Muscle of leg (tissue), 11 donors: ENCODE results near the gene OR10A2. TPM values are rescaled to one million over a fixed set of nuclear protein-coding genes. Genes with fewer than 3 reads are reported as not detected.

Experiments
- DNase-seq: peaks from one replicate; pipeline ENCODE4 v3.0.0; 2013
- H3K27ac ChIP-seq: one replicate; pipeline ENCODE4 v1.5.1; 2013; ENCODE audit warnings: mild to moderate bottlenecking, low read length, control low read depth
- H3K27me3 ChIP-seq: one replicate; pipeline ENCODE4 v1.6.1; 2013; ENCODE audit warnings: low read length; ENCODE audit not compliant: control insufficient read depth, insufficient read depth
- H3K36me3 ChIP-seq: one replicate; pipeline ENCODE4 v1.6.1; 2013; ENCODE audit warnings: low read length; ENCODE audit not compliant: control insufficient read depth, insufficient read depth
- H3K4me1 ChIP-seq: one replicate; pipeline ENCODE4 v1.6.1; 2013; ENCODE audit warnings: low read length; ENCODE audit not compliant: control insufficient read depth, insufficient read depth
- H3K4me3 ChIP-seq: one replicate; pipeline ENCODE4 v1.5.1; 2013; ENCODE audit warnings: low read length, control low read depth
- H3K9me3 ChIP-seq: replicated peaks from 2 replicates; pipeline ENCODE4 v1.6.1; 2013; ENCODE audit warnings: low read depth, low read length; ENCODE audit not compliant: control insufficient read depth
- WGBS: methylation state at CpG from one replicate; pipeline ENCODE4 v1.1.5; 2013; ENCODE audit warnings: missing lambda C conversion rate; ENCODE audit not compliant: insufficient coverage; 5-methylcytosine and 5-hydroxymethylcytosine counted together
- polyA plus RNA-seq, 8 donors: library from polyadenylated mRNA; unstranded; fragments of 120-200 nt; gene quantifications; one replicate each; pipeline versions ENCODE4 v1.2.1 to v1.2.3, GENCODE V29; 2013; ENCODE audit warnings: inconsistent platforms in 1 of 8, low replicate concordance in 1 of 8; ENCODE audit not compliant: insufficient read length in 8 of 8, insufficient read depth in 1 of 8
- total RNA-seq: library from RNA; stranded (reverse); fragments of 120-200 nt; gene quantifications from one replicate; pipeline ENCODE4 v1.2.4, GENCODE V29; 2013

The OR10A2 gene
- total and polyA plus RNA-seq, 9 donors, result not detected

DNA sequence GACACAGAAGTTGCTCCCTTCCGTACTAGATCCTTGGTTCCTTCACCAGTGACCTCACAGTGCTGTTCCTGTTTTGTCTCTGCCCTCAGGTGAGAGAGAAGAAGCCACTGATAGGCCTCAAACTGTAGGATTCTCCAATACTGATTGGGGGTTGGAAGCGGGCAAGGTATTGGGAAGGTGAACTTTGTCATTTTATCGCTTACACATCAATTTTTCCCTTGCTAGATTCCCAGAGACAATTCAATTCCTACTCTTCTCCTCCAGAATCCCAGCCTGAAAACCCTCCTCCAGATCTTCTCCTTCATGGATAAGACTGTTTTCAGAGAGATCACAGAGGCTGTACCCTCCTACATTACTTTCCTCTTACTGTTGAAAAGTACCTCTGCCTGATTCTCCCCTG, 48.5 kb downstream of the OR10A2 start:
- Histone ChIP-seq H3K4me3 (no peak overlapping the region), H3K36me3 (no peaks in the 10 kb centered on the region), H3K27me3 (no peaks in the 10 kb centered on the region), H3K27ac (no peak overlapping the region), H3K9me3 (no peaks in the 10 kb centered on the region), H3K4me1 (no peaks in the 10 kb centered on the region)
- no peak for DNase-seq
- WGBS, result 80% methylated on average over 1 of the region's 3 CpGs

DNA sequence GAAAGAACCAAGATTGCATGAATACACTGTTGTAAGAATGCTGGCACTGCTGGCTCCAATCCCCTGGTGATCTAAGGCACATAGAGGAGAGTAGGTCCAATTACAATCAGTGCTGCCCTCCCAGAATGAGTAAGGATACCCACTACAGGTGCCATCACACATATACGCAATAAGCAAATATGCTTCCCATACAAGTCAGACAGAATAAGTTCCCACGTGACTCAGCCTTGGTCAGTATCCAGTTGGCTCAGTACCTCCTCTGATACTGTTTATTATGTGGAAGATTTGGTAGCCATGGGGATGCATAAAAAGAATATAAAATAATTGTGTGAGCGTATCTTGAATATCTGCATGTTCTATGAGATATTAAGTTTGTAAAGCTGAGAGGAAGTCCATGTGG, 49.1 kb downstream of the OR10A2 start:
- 60% methylated on average over 1 of the region's 3 CpGs for whole genome bisulfite sequencing
- Histone ChIP-seq H3K4me3 (no peak overlapping the region), H3K27me3 (no peaks in the 10 kb centered on the region), H3K9me3 (no peaks in the 10 kb centered on the region), H3K36me3 (no peaks in the 10 kb centered on the region), H3K4me1 (no peaks in the 10 kb centered on the region), H3K27ac (no peak overlapping the region)
- peak; percentile 18 for DNase-seq

DNA sequence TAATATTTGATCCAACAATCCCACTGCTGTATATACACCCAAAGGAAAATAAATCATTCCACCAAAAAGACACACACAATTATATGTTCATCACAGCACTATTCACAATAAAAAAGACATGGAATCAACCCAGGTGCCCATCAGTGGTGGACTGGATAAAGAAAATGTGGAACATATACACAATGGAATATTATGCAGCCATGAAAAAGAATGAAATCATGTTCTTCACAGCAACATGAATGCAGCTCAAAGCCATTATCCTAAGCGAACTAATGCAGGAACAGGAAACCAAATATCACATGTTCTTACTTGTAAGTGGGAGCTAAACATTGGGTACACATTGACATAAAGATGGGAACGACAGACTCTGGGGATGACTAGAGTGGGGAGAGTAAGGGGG, 56.8 kb downstream of the OR10A2 start:
- Histone ChIP-seq H3K9me3 (no peaks in the 10 kb centered on the region), H3K4me1 (no peaks in the 10 kb centered on the region), H3K4me3 (no peak overlapping the region), H3K27me3 (no peaks in the 10 kb centered on the region), H3K27ac (no peak overlapping the region), H3K36me3 (no peaks in the 10 kb centered on the region)
- no peak for DNase-seq
- 0% methylated on average over 1 of the region's 2 CpGs for WGBS

DNA sequence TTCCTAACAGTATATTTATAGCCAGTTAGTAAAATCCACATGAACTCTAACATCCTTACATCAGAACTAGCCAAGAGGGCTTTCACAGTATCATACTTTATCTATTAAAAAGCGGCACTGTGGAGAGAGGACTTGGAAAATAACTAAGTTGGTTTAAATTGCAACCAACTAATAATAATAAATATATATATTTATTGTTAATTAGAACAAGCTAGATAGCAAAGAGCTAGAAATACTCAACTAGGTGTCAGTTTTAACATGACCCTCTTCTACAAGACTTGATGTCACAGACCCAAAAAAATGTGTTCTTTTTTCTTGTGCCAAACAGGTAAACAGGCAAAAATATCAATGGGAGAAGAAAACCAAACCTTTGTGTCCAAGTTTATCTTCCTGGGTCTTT, 57.8 kb downstream of the OR10A2 start, which contains the start of gene OR2D3:
Gene OR2D3 (plus strand): TSS at position 301 of the 400 bp plus-strand sequence. CDS start 0 bp downstream, at position 301.
- Histone ChIP-seq H3K27me3 (no peaks in the 10 kb centered on the region), H3K4me1 (no peaks in the 10 kb centered on the region), H3K36me3 (no peaks in the 10 kb centered on the region), H3K4me3 (no peak within 1 kb of the TSS), H3K27ac (no peak within 1 kb of the TSS), H3K9me3 (no peaks in the 10 kb centered on the region)
- no peak for DNase-seq
- WGBS, result no CpG with 5 or more reads among the region's 1 CpG

Other genes with a start within 250 kb of the OR10A2 start
- 17.1 TPM for gene TPP1, start 243.6 kb upstream of the OR10A2 start, total RNA-seq
- 10 to 100 TPM; 30.9 to 52.0 (median 37.8) TPM for gene TPP1, start 243.6 kb upstream of the OR10A2 start, polyA plus RNA-seq
- gene DCHS1, start 207.2 kb upstream of the OR10A2 start, total RNA-seq, result 36.3 TPM
- 10 to 100 TPM; 30.7 to 69.3 (median 51.0) TPM for gene DCHS1, start 207.2 kb upstream of the OR10A2 start, polyA plus RNA-seq
- gene MRPL17, start 179.7 kb upstream of the OR10A2 start, total RNA-seq, result 37.2 TPM
- 10 to 100 TPM; 63.5 to 86.7 (median 71.7) TPM for gene MRPL17, start 179.7 kb upstream of the OR10A2 start, polyA plus RNA-seq
- gene OR2AG2, start 91.1 kb upstream of the OR10A2 start, total RNA-seq, result 0.04 TPM
- under 1 TPM in 3 of 8 donors, not detected in 5; 0.04 to 0.05 (median 0.04) TPM for gene OR2AG2, start 91.1 kb upstream of the OR10A2 start, polyA plus RNA-seq
- not detected for gene OR2AG1, start 80.0 kb upstream of the OR10A2 start, total RNA-seq
- gene OR2AG1, start 80.0 kb upstream of the OR10A2 start, polyA plus RNA-seq, result under 1 TPM in 4 of 8 donors, not detected in 4; 0.04 to 0.05 (median 0.05) TPM
- 0.04 TPM for gene OR6A2, start 63.4 kb upstream of the OR10A2 start, total RNA-seq
- under 1 TPM in 1 of 8 donors, not detected in 7; 0.04 TPM for gene OR6A2, start 63.4 kb upstream of the OR10A2 start, polyA plus RNA-seq
- not detected for gene OR10A5, start 17.4 kb upstream of the OR10A2 start, total RNA-seq
- not detected for gene OR10A5, start 17.4 kb upstream of the OR10A2 start, polyA plus RNA-seq
- not detected for gene OR10A4, start 13.6 kb downstream of the OR10A2 start, total RNA-seq
- gene OR10A4, start 13.6 kb downstream of the OR10A2 start, polyA plus RNA-seq, result not detected
- not detected for gene OR2D2, start 29.4 kb downstream of the OR10A2 start, total RNA-seq
- not detected for gene OR2D2, start 29.4 kb downstream of the OR10A2 start, polyA plus RNA-seq
- not detected for gene OR2D3, start 57.9 kb downstream of the OR10A2 start, total RNA-seq
- not detected for gene OR2D3, start 57.9 kb downstream of the OR10A2 start, polyA plus RNA-seq
- gene ZNF215, start 63.4 kb downstream of the OR10A2 start, total RNA-seq, result 0.89 TPM
- gene ZNF215, start 63.4 kb downstream of the OR10A2 start, polyA plus RNA-seq, result 1 to 10 TPM in 6 of 8 donors, under 1 TPM in 2; 0.88 to 1.6 (median 1.2) TPM
- 3.4 TPM for gene ZNF214, start 157.3 kb downstream of the OR10A2 start, total RNA-seq
- gene ZNF214, start 157.3 kb downstream of the OR10A2 start, polyA plus RNA-seq, result 1 to 10 TPM; 1.5 to 2.7 (median 2.2) TPM
- 0.04 TPM for gene NLRP14, start 157.4 kb downstream of the OR10A2 start, total RNA-seq
- under 1 TPM in 7 of 8 donors, not detected in 1; 0.04 to 0.07 (median 0.05) TPM for gene NLRP14, start 157.4 kb downstream of the OR10A2 start, polyA plus RNA-seq
- gene RBMXL2, start 225.9 kb downstream of the OR10A2 start, total RNA-seq, result 0.04 TPM
- gene RBMXL2, start 225.9 kb downstream of the OR10A2 start, polyA plus RNA-seq, result under 1 TPM in 1 of 8 donors, not detected in 7; 0.06 TPM